Naive thymus-derived CD8-positive, alpha-beta T cell (primary cell): Measurements from ENCODE around the gene ANXA2R. TPM values are rescaled to one million over a fixed set of nuclear protein-coding genes. Genes with fewer than 3 reads are reported as not detected.

Source experiments
- ATAC-seq, 2 donors: fragments of 150-1000 bp; cut with Tn5 transposase in 1 of 2; sonication (Bioruptor Pico), chemical (Tn5 transposase) in 1 of 2; 1 replicate in 1 of 2; 2 replicates in 1 of 2; pipeline ENCODE4 v1.10.0; 2021; ENCODE audit warnings: mild to moderate bottlenecking in 2 of 2, moderate library complexity in 2 of 2
- POLR2A ChIA-PET: fragments of 350-600 bp; sonication (Branson Sonifier 250); formaldehyde crosslinking; loops from one replicate; lab custom pipeline; 2021; ENCODE audit warnings: antibody characterized with exemption; lab: Charles Lee
- DNase-seq, 10 donors: peaks; one replicate each; pipeline versions ENCODE4 v3.0.0 to v3.0.0-alpha.2; 2020 to 2022
- H3K27ac Mint-ChIP-seq, 10 donors: one replicate each; pipeline ENCODE4 v1.8.0; 2020 to 2022; ENCODE audit warnings: mild to moderate bottlenecking in 10 of 10, mixed read lengths in 10 of 10, moderate library complexity in 4 of 10, inconsistent platforms in 1 of 10
- H3K27me3 Mint-ChIP-seq, 5 donors: one replicate each; pipeline ENCODE4 v1.8.0; 2021 to 2022; ENCODE audit warnings: mixed read lengths in 5 of 5
- H3K36me3 Mint-ChIP-seq, 3 donors: one replicate each; pipeline ENCODE4 v1.8.0; 2020 to 2022; ENCODE audit warnings: mixed read lengths in 3 of 3, mild to moderate bottlenecking in 2 of 3, inconsistent platforms in 1 of 3
- H3K4me1 Mint-ChIP-seq, 4 donors: one replicate each; pipeline ENCODE4 v1.8.0; 2021 to 2022; ENCODE audit warnings: mixed read lengths in 4 of 4
- H3K4me3 Mint-ChIP-seq, 10 donors: one replicate each; pipeline ENCODE4 v1.8.0; 2020 to 2022; ENCODE audit warnings: mild to moderate bottlenecking in 10 of 10, mixed read lengths in 10 of 10, moderate library complexity in 6 of 10, inconsistent platforms in 1 of 10
- H3K9me3 Mint-ChIP-seq, 9 donors: one replicate each; pipeline ENCODE4 v1.8.0; 2020 to 2022; ENCODE audit warnings: mixed read lengths in 9 of 9, mild to moderate bottlenecking in 3 of 9, inconsistent platforms in 1 of 9, moderate library complexity in 1 of 9
- polyA plus RNA-seq, 3 donors: library from polyadenylated mRNA; unstranded; fragments of 300-500 nt; fragmentation: Illumina TruSeq; gene quantifications; one replicate each; pipeline ENCODE4 v1.2.3, GENCODE V29; 2021
- total RNA-seq, 8 experiments: library from RNA in 2 of 8; stranded (reverse) in 2 of 8; gene quantifications; one replicate each; pipeline ENCODE4 v1.2.3 and lab custom pipeline; 2021 to 2026

ANXA2R gene
- total and polyA plus RNA-seq, 5 experiments from 2014 or later, result 51.5 to 72.7 (median 65.9) TPM

DNA sequence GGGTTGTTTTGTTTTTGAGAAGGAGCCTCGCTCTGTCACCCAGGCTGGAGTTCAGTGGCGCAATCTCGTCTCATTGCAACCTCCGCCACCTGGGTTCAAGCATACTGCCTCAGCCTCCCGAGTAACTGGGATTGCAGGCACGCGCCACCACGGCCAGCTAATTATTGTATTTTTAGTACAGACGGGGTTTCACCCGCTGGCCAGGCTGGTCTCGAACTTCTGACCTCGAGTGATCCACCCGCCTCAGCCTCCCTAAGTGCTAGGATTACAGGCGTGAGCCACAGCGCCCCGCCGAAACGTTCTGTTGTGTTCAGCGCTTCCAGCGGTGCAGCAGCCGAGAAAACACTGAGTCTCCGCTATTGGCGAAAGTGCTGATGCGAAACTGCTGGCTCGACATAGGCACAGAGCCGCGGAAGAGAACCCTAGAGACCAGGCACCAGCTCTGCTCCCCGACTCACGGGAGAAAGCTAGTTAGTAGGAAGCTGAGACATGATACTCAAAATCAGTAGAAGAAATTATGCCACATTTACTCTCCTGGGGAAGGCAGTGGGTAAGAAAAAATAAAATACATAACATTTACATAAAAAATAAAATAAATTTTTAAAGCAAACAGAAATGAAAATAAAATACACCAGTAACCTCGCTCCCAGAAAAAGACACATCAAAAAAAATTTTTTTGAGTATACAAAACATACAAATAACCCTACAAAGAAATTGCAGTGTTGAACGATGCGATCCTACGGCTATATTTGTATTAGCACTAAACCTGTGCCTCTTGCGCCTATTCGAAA lies 31.6 kb downstream of the ANXA2R start:
- DNase-seq (peak; percentile 80 to 96 (median 91)), ATAC-seq (peak; percentile 63 to 71)
- Mint-ChIP-seq H3K9me3 (peaks cover 0 to 3% (median 0%) of the 10 kb centered on the region in 9 donors), H3K27ac (peak overlapping the region; percentile 92 to 100 (median 99)), H3K4me3 (peak overlapping the region; percentile 83 to 99 (median 94)), H3K36me3 (no peaks in the 10 kb centered on the region), H3K27me3 (no peaks in the 10 kb centered on the region), H3K4me1 (peaks cover 17 to 40% (median 28%) of the 10 kb centered on the region in 4 donors)
- POLR2A ChIA-PET, result interaction anchor here (0.6 to 6.5 kb wide), 24 partner anchors 8 to 594 kb away, joined by 3 to 600 read pairs (median 4); partner anchors contain the start of genes ANXA2R, HMGCS1, NNT and TMEM267

DNA sequence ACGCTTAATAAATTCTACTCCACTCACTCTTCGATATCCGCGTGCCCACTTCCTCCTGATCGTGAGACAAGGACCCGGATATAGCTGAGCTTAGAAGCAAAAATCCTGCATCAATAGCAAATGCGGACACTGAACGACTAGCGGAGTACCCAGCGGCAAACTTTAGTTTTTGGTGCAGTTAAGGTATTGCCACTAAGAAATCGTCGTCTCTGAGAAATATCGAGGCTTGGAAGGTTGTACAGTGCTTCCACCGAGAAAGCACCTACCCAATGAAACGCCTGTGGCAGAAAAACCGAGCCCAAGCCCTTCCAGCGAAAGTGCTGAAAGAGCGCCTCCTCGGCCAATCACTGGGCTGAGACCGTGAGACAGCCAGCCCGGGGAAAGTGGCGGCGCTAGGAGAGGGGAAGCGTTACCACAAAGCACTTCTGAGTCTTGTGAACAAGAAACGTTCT lies 32.2 kb downstream of the ANXA2R start:
- Mint-ChIP-seq H3K27ac (peak overlapping the region; percentile 92 to 100 (median 99)), H3K9me3 (peaks cover 0 to 3% (median 0%) of the 10 kb centered on the region in 9 donors), H3K36me3 (no peaks in the 10 kb centered on the region), H3K27me3 (peaks cover 0 to 2% (median 0%) of the 10 kb centered on the region in 5 donors), H3K4me1 (peaks cover 17 to 40% (median 28%) of the 10 kb centered on the region in 4 donors), H3K4me3 (peak overlapping the region; percentile 83 to 99 (median 94))
- DNase-seq (peak; percentile 64 to 93 (median 86)), ATAC-seq (peak; percentile 74 to 75)
- POLR2A ChIA-PET, result interaction anchor here (0.6 to 6.5 kb wide), 23 partner anchors 8 to 595 kb away, joined by 3 to 600 read pairs (median 4); partner anchors contain the start of genes ANXA2R, HMGCS1, NNT and TMEM267

DNA sequence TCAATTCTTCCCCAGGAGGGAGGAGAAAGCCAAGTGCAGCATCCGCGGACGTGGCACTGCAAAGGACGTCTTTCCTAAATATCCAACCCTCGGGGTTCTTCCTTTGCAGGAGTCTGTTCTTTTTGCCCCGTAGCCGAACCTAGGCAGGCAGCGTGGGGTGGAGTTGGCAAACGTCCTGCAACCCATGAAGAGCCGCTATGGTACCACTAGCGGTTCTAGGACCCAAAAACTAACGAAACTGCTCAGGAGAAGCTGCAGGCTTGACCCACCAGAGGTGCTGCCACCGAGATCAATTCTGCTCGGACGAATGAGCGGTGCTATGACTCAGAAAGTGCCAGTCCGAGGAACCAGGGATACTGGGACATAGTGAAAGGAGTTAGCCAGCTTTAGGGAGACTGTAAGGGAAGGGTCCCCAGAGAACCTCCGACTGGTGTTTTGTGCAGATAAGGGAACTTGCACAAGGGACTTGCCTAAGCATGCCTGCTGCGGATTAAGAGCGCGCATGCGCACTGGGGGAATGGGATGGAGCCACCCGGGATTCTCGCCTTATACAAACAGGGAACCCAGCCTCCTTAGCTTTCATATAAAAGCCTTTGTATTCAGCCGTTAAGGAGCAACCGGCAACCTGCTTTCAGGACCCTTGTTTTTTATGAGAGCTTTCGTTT lies 32.7 kb downstream of the ANXA2R start:
- Mint-ChIP-seq H3K27me3 (peaks cover 0 to 2% (median 0%) of the 10 kb centered on the region in 5 donors), H3K9me3 (peaks cover 0 to 3% (median 0%) of the 10 kb centered on the region in 9 donors), H3K36me3 (no peaks in the 10 kb centered on the region), H3K27ac (peak overlapping the region; percentile 92 to 100 (median 99)), H3K4me3 (peak overlapping the region; percentile 83 to 99 (median 94)), H3K4me1 (peaks cover 17 to 40% (median 28%) of the 10 kb centered on the region in 4 donors)
- peak; percentile 28 to 35 for ATAC-seq
- DNase-seq, result peak in 9 of 10 donors; percentile 60 to 90 (median 74)
- POLR2A ChIA-PET, result interaction anchor here (0.6 to 6.5 kb wide), 20 partner anchors 13 to 596 kb away, joined by 3 to 600 read pairs (median 4); partner anchors contain the start of genes ANXA2R, HMGCS1, NNT and TMEM267

DNA sequence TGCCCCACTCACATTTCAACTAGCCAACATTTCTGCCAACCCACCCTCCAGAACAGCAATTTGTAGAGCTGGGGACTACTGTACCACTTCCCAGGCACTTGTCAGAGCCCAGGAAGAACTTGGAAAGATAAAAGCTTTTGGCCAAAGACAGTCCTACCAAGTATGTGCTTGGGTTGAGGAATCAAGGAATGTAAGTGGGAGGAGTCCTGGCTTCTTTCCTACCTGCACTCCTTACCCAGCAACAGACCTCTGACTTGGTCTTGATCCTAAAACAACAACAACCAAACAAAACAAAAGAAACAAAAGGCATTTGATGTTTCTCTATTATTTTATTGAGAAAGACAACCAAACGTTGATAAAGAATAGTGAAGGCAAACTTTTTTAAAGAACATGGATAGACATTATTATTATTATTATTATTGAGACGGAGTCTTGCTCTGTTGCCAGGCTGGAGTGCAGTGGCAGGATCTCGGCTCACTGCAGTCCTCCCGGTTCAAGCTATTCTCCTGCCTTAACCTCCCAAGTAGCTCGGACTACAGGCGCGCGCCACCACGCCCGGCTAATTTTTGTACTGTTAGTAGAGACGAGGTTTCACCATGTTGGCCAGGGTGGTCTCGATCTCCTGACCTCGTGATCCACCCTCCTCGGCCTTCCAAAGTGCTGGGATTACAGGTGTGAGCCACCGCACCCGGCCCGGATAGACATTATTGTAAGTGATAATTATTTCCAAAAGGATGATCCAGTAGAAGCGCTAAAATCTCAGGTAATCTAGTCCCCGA lies 33.5 kb downstream of the ANXA2R start:
- peaks cover 0 to 2% (median 0%) of the 10 kb centered on the region in 5 donors for H3K27me3 Mint-ChIP-seq
- POLR2A ChIA-PET, result interaction anchor here (0.8 to 6.5 kb wide), 9 partner anchors 13 to 482 kb away, joined by 4 to 600 read pairs (median 83); partner anchors contain the start of genes ANXA2R, TMEM267 and ZNF131
- H3K4me1 Mint-ChIP-seq, result peaks cover 17 to 40% (median 28%) of the 10 kb centered on the region in 4 donors
- no peaks in the 10 kb centered on the region for H3K36me3 Mint-ChIP-seq
- peaks cover 0 to 3% (median 0%) of the 10 kb centered on the region in 9 donors for H3K9me3 Mint-ChIP-seq
- peak overlapping the region; percentile 92 to 100 (median 99) for H3K27ac Mint-ChIP-seq
- ATAC-seq, result no peak
- H3K4me3 Mint-ChIP-seq, result peak overlapping the region; percentile 83 to 99 (median 94)
- no peak for DNase-seq

DNA sequence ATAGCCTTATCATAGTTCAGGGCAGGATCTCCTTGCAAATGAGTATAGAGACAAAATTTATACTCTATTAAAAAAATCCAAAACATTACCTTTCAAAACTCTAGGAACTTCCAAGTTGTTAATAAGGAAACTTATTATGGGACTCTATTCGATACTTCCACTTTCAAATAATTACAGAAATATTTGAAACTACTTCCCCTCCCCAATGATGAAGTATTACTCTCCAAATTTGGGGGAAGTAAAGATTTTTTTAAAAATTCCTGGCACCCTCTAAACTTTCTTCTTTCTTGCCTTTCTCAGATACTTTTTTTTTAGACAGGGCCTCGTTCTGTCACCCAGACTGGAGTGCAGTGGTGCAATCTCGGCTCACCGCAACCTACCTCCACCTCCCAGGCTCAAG lies 35.1 kb downstream of the ANXA2R start:
- Mint-ChIP-seq H3K4me3 (no peak overlapping the region), H3K27ac (no peak overlapping the region), H3K36me3 (no peaks in the 10 kb centered on the region), H3K27me3 (peaks cover 0 to 11% (median 0%) of the 10 kb centered on the region in 5 donors), H3K9me3 (peaks cover 0 to 3% (median 0%) of the 10 kb centered on the region in 9 donors), H3K4me1 (peaks cover 10 to 36% (median 20%) of the 10 kb centered on the region in 4 donors)
- ATAC-seq, result no peak
- DNase-seq, result no peak
- POLR2A ChIA-PET, result interaction anchor here (6.5 kb wide), 1 partner anchor 11 kb away, joined by 600 read pairs; no protein-coding TSS in a partner anchor

DNA sequence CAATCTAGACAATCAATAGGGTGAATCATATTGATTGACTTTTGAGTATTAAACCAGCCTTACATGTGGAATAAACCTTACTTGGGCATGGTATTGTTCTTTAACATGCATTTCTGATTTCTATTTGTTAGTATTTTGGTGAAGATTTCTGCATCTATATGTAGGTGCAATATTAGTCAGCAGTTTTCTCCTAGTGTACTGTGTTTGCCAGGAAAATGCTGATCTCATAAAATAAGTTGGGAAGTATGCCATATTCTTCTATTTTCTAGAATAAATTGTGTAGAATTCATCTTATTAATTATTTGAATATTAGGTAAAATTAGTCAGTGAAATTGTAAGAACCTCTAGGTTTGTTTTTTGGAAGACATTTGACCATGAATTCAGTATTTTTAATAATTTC lies 38.4 kb downstream of the ANXA2R start:
- no peaks in the 10 kb centered on the region for H3K36me3 Mint-ChIP-seq
- POLR2A ChIA-PET, result interaction anchor here (1.1 to 3.2 kb wide), 3 partner anchors 10 to 53 kb away, joined by 4 to 14 read pairs (median 12); no protein-coding TSS in a partner anchor

DNA sequence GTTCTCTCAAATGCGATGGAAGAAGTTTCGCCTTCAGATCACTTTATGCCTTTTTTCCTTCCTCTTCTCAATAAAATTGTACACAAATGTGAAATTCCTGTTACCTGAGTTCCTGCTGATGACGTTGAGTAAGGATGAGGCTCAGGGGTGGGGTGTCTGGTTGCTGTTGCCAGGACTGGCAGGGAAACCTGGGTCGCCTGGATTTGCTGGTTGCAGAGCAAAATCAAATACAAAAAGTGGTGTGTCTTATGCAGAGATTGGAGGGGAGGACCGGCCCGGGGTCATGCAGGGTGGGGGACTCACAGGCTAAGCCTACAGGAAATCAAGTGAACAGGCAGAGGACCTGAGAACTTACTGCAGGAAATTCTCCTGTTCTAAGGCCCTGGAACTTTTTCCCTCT lies 39.2 kb downstream of the ANXA2R start:
- DNase-seq, result no peak
- peaks cover 0 to 12% (median 0%) of the 10 kb centered on the region in 5 donors for H3K27me3 Mint-ChIP-seq
- peak overlapping the region in 3 of 10 donors; percentile 26 to 31 (median 30) for H3K4me3 Mint-ChIP-seq
- no peaks in the 10 kb centered on the region for H3K9me3 Mint-ChIP-seq
- no peak for ATAC-seq
- POLR2A ChIA-PET, result no interaction called here
- H3K27ac Mint-ChIP-seq, result peak overlapping the region in 4 of 10 donors; percentile 6 to 69 (median 44)
- H3K4me1 Mint-ChIP-seq, result peaks cover 6 to 30% (median 11%) of the 10 kb centered on the region in 4 donors
- H3K36me3 Mint-ChIP-seq, result no peaks in the 10 kb centered on the region

More for the DNA sequence above, 38.4 kb downstream of the ANXA2R start:
- no peak overlapping the region for H3K4me3 Mint-ChIP-seq
- no peak overlapping the region for H3K27ac Mint-ChIP-seq
- DNase-seq (no peak), ATAC-seq (no peak)
- H3K27me3 Mint-ChIP-seq, result peaks cover 0 to 12% (median 0%) of the 10 kb centered on the region in 5 donors
- no peaks in the 10 kb centered on the region for H3K9me3 Mint-ChIP-seq
- H3K4me1 Mint-ChIP-seq, result peaks cover 6 to 26% (median 9%) of the 10 kb centered on the region in 4 donors

DNA sequence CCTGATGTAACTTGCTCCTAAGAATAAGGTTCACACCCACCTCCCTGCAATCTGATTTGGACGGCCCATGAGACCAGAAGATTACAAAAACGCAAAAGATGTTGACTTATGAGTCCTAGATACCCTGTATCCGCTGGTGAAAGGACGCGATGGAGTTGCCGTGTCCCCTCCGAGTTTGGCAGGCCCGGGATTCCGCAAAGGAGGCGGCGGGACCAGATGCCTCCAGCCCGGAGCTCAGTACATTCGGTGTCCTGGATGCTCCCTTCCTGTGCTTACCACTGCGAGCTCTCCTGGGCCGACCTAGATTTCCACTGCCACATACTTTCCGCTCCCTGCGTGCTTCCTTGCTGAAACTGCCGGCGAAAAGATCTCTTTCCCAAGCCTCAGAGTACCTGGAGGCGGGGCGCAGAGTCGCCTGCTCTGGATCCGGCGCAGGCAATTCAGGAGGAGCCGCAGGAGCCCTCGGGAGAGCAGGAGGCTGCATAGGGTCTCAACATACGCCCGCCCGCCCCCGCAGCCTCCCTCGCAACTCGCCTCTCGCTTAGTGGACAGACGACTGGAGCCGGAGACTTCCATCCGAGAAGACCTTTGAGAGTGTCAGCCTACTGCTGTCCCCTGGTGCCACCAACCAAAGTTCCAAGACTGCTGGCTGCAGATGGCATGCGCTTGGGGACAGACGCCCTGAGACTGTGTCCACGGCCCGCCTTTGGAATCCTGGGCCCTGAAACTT lies 39.8 kb downstream of the ANXA2R start:
- POLR2A ChIA-PET, result interaction anchor here (0.7 to 12.6 kb wide), 2 partner anchors 8 to 40 kb away, joined by 3 to 735 read pairs; partner anchors contain the start of gene ANXA2R
- Mint-ChIP-seq H3K4me1 (peaks cover 6 to 32% (median 14%) of the 10 kb centered on the region in 4 donors), H3K27ac (peak overlapping the region in 2 of 10 donors; percentile 3 to 6), H3K9me3 (no peaks in the 10 kb centered on the region), H3K27me3 (peaks cover 0 to 12% (median 0%) of the 10 kb centered on the region in 5 donors), H3K36me3 (no peaks in the 10 kb centered on the region), H3K4me3 (peak overlapping the region in 3 of 10 donors; percentile 9 to 30 (median 15))
- ATAC-seq (no peak), DNase-seq (no peak)

DNA sequence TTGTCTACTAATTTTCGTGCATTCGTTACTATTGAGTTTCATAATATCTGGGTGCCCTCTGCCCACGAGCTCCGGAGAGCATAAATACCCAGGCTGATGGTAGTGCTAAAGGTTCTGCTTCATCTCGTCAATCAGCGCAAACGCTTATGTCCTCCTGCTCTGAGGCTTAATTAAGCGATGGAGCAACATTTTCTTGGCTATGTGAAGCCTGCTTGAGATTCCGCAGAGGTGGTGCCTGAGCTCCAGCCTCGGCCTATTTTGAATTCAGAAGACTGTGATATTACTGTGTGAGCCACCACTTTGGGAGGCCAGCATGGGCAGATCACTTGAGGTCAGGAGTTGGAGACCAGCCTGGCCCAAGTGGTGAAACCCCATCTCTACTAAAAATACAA lies 44.8 kb downstream of the ANXA2R start:
- Mint-ChIP-seq H3K27ac (peak overlapping the region; percentile 97 to 100 (median 100)), H3K36me3 (peaks cover 0 to 12% (median 0%) of the 10 kb centered on the region in 3 donors), H3K4me3 (peak overlapping the region; percentile 87 to 100 (median 100)), H3K9me3 (peaks cover 0 to 3% (median 0%) of the 10 kb centered on the region in 9 donors), H3K4me1 (peaks cover 11 to 36% (median 29%) of the 10 kb centered on the region in 4 donors), H3K27me3 (peaks cover 0 to 5% (median 0%) of the 10 kb centered on the region in 5 donors)
- DNase-seq, result peak in 1 of 10 donors; percentile 21
- POLR2A ChIA-PET, result interaction anchor here (0.5 to 12.6 kb wide), 11 partner anchors 8 to 127 kb away, joined by 3 to 775 read pairs (median 95); partner anchors contain the start of genes ANXA2R and ZNF131
- ATAC-seq, result no peak

DNA sequence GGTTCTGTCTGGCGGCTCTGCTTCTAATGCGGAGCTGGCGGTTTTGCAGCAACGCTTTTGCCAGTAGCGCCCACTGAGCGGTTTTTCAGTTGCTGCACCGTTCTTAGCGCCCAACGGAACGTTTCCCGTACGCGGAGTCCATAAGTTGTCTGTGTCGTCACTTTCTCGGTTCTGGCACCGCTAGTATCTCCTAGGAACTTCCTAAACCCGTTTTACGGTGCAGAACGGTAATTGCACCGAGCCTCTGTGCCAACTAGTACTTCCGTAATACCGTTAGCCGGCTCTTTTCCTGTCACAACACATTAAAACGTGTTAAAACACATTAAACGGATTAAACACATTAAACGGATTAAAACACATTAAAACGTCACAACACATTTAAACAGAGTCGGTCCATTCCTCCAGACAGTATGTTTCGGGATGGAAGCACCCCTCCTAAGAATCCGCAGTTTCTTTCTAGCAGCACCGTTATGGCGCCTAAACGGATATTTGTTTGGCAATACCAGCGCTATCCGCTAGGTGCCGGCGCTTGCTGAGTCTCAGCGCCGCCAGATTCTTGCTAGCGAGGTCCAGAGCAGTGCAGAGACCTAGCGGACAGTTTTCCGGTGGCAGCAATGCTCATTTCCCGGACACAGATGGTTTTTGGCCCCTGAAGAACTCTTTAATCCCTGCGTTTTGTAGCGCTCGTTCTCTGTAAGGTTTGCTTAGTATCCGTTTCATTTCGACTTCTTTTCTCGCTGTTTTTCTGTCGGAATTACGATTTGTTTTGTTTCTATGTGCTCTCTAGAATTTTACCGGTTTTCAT lies 45.4 kb downstream of the ANXA2R start:
- peaks cover 13 to 37% (median 30%) of the 10 kb centered on the region in 4 donors for H3K4me1 Mint-ChIP-seq
- H3K27me3 Mint-ChIP-seq, result no peaks in the 10 kb centered on the region
- H3K4me3 Mint-ChIP-seq, result peak overlapping the region; percentile 87 to 100 (median 100)
- ATAC-seq, result peak; percentile 56 to 63
- POLR2A ChIA-PET, result interaction anchor here (0.5 to 12.6 kb wide), 19 partner anchors 9 to 1124 kb away, joined by 3 to 775 read pairs (median 18); partner anchors contain the start of genes ANXA2R, HMGCS1, NNT and OXCT1
- peaks cover 0 to 12% (median 0%) of the 10 kb centered on the region in 3 donors for H3K36me3 Mint-ChIP-seq
- peak; percentile 71 to 93 (median 87) for DNase-seq
- H3K27ac Mint-ChIP-seq, result peak overlapping the region; percentile 97 to 100 (median 100)
- peaks cover 0 to 3% (median 0%) of the 10 kb centered on the region in 9 donors for H3K9me3 Mint-ChIP-seq
